ENCODE measurements around the gene DUSP1. TPM values are rescaled to one million over a fixed set of nuclear protein-coding genes. Genes with fewer than 3 reads are reported as not detected.
A peak's percentile ranks its signal among the peaks of the same experiment; 100 is the strongest.

The DUSP1 gene
- total and polyA plus RNA-seq, 10 of the 15 experiments (the other 5 are each of a cell fraction or from before 2014, with no cell fraction given), result 1.4 to 6.2 (median 3.9) TPM

DNA sequence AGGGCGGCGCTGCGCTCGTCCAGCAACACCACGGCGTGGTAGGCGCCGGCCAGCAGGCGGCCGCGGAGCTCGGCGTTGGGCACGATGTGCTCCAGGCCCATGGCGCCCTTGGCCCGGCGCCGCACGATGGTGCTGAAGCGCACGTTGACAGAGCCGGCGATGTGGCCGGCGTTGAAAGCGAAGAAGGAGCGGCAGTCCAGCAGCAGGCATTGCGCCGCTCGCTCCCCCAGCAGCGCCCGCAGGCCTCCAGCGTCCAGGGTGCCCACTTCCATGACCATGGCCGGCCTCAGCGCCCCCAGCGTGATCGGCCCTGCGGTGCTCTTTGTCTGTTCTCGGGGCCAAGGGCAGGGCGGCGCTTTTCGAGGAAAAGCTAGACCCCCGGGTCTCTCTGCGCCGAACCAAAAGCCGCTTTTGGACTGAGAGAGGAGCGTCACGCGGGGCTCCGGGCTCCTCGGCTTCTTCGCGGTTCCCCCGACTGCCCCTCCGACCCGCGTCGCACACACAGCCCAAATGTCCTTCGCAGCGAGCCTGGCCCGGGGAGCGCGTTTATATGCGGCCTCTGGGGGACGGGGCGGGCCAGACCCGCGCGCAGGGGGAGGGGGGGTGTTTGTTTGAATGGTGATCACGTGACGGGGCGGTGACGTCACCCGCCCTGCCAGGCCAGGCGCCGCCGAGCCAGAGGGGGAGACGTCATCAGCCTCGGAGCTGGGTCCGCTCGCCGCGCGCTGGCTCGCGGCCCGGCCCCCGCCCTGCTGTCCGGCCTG, at the start of gene DUSP1 (continued):
- TF ChIP-seq, protein P1, sequence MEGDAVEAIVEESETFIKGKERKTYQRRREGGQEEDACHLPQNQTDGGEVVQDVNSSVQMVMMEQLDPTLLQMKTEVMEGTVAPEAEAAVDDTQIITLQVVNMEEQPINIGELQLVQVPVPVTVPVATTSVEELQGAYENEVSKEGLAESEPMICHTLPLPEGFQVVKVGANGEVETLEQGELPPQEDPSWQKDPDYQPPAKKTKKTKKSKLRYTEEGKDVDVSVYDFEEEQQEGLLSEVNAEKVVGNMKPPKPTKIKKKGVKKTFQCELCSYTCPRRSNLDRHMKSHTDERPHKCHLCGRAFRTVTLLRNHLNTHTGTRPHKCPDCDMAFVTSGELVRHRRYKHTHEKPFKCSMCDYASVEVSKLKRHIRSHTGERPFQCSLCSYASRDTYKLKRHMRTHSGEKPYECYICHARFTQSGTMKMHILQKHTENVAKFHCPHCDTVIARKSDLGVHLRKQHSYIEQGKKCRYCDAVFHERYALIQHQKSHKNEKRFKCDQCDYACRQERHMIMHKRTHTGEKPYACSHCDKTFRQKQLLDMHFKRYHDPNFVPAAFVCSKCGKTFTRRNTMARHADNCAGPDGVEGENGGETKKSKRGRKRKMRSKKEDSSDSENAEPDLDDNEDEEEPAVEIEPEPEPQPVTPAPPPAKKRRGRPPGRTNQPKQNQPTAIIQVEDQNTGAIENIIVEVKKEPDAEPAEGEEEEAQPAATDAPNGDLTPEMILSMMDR (IDR thresholded peaks at IDR 0.05 in 2 of 3, conservative IDR thresholded peaks at IDR 0.05 in 1 of 3; ENCODE audit: control insufficient read depth in 2 of 3, extremely low read depth in 1 of 3, insufficient read depth in 1 of 3, low read depth in 3 of 3, low read length in 3 of 3), result peak; percentile 57 to 65 (median 59); a peak in 5 of 6 replicates
- no peak for TF ChIP-seq CEBPB (IDR thresholded peaks at IDR 0.05; ENCODE audit: borderline replicate concordance in 1 of 2, low read depth in 2 of 2, low read length in 2 of 2)
- no peak for TF ChIP-seq TCF7 (IDR thresholded peaks at IDR 0.05; ENCODE audit: borderline replicate concordance)
- TF ChIP-seq STAT1 (conservative IDR thresholded peaks at IDR 0.05), result 0 out of 2 replicates have a peak, but pooled peaks have one; percentile 34
- peak; percentile 92 for TF ChIP-seq ATF7 (IDR thresholded peaks at IDR 0.05; ENCODE audit: low read depth)
- no peak for TF ChIP-seq JUNB (IDR thresholded peaks at IDR 0.05)
- TF ChIP-seq NFIC (IDR thresholded peaks at IDR 0.05; ENCODE audit: low read depth, low read length), result no peak
- no peak for TF ChIP-seq EED (IDR thresholded peaks at IDR 0.05; ENCODE audit: low read depth)
- 0 out of 4 replicates have a peak, but pooled peaks of 1 of the 2 experiments have one; percentile 32 for TF ChIP-seq EP300 (IDR thresholded peaks at IDR 0.05; ENCODE audit: borderline replicate concordance in 1 of 2, control insufficient read depth in 1 of 2, low read depth in 2 of 2, low read length in 2 of 2)
- no peak for TF ChIP-seq NR2C1 (IDR thresholded peaks at IDR 0.05)
- TF ChIP-seq TCF3 (IDR thresholded peaks at IDR 0.05; ENCODE audit: borderline replicate concordance, insufficient read depth, low read depth, low read length), result peak; percentile 66; the same call in 1 of the 2 replicates
- TF ChIP-seq, protein P2, sequence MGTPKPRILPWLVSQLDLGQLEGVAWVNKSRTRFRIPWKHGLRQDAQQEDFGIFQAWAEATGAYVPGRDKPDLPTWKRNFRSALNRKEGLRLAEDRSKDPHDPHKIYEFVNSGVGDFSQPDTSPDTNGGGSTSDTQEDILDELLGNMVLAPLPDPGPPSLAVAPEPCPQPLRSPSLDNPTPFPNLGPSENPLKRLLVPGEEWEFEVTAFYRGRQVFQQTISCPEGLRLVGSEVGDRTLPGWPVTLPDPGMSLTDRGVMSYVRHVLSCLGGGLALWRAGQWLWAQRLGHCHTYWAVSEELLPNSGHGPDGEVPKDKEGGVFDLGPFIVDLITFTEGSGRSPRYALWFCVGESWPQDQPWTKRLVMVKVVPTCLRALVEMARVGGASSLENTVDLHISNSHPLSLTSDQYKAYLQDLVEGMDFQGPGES (IDR thresholded peaks at IDR 0.05), result no peak
- no peak for TF ChIP-seq ZNF24 (IDR thresholded peaks at IDR 0.05)
- peak; percentile 71 for TF ChIP-seq MYC (IDR thresholded peaks at IDR 0.05; ENCODE audit: insufficient read depth, insufficient read length, insufficient replicate concordance, low read length, severe bottlenecking)
- no peak for TF ChIP-seq NR2C2 (IDR thresholded peaks at IDR 0.05; ENCODE audit: borderline replicate concordance, control insufficient read depth, insufficient read length, low read depth)
- TF ChIP-seq, protein P3, sequence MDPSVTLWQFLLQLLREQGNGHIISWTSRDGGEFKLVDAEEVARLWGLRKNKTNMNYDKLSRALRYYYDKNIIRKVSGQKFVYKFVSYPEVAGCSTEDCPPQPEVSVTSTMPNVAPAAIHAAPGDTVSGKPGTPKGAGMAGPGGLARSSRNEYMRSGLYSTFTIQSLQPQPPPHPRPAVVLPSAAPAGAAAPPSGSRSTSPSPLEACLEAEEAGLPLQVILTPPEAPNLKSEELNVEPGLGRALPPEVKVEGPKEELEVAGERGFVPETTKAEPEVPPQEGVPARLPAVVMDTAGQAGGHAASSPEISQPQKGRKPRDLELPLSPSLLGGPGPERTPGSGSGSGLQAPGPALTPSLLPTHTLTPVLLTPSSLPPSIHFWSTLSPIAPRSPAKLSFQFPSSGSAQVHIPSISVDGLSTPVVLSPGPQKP (IDR thresholded peaks at IDR 0.05; ENCODE audit: low read depth, low read length), result no peak
- TF ChIP-seq HDAC6 (IDR thresholded peaks at IDR 0.05; ENCODE audit: unreplicated experiment), result peak; percentile 76
- TF ChIP-seq SRF (IDR thresholded peaks at IDR 0.05; ENCODE audit: low read depth in 2 of 2, low read length in 2 of 2), result no peak
- no peak for TF ChIP-seq MTA2 (IDR thresholded peaks at IDR 0.05; ENCODE audit: low read depth)
- peak; percentile 37; the same call in 1 of the 2 replicates for TF ChIP-seq NBN (IDR thresholded peaks at IDR 0.05)
- TF ChIP-seq FOS (IDR thresholded peaks at IDR 0.05; ENCODE audit: borderline replicate concordance, extremely low read depth, insufficient read length), result no peak
- TF ChIP-seq, protein P4, sequence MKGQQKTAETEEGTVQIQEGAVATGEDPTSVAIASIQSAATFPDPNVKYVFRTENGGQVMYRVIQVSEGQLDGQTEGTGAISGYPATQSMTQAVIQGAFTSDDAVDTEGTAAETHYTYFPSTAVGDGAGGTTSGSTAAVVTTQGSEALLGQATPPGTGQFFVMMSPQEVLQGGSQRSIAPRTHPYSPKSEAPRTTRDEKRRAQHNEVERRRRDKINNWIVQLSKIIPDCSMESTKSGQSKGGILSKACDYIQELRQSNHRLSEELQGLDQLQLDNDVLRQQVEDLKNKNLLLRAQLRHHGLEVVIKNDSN (IDR thresholded peaks at IDR 0.05; ENCODE audit: borderline replicate concordance, extremely low read length, insufficient read depth, low read depth, low read length), result peak; percentile 91
- TF ChIP-seq NFYB (IDR thresholded peaks at IDR 0.05; ENCODE audit: insufficient read depth, low read depth, low read length), result no peak
- TF ChIP-seq WRNIP1 (IDR thresholded peaks at IDR 0.05; ENCODE audit: borderline replicate concordance, low read depth, low read length), result no peak
- TF ChIP-seq ZNF217 (IDR thresholded peaks at IDR 0.05), result no peak

Data from GM12878 (cell line).